ENCODE results near the gene CAPN13. TPM values are rescaled to one million over a fixed set of nuclear protein-coding genes. Genes with fewer than 3 reads are reported as not detected.
A peak's percentile ranks its signal among the peaks of the same experiment; 100 is the strongest.

Gene CAPN13
- total RNA-seq, 1 experiment from 2014 or later: not detected

DNA sequence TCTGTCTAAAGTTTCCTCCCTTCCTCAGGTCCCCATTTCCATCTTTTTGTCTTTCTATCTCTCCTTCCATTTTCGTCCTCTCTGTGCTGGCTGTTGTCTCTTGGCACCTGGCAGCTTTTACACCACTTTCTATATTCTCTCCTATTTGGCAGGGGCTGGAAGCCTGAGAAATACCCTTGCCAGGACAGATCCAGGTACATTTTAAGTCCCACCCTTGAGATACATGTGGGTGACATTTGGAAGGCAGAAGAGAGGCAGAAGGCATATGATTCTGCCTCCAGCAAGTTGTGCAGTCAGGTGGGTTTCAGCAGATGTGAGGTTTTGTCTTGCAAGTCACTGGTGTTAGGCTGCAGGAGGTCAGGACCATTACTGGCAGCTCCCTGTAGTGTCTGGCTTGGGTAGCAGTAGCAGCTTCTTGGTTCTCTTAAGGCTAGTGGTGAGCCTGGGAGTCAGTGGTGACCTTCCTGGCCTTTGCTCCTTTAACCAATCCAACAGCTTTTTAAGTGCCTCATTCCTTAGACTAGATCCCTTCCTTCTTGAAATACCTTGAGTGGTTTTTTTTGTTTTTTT is 90.1 kb downstream of the CAPN13 start:
- in situ Hi-C loops (cut with HindIII; ENCODE audit: low pct_unique_long_range_greater_than_20kb, low sequenced_read_pairs): no loop called here
- no peak for DNase-seq (ENCODE audit: low read depth, low spot score)

DNA sequence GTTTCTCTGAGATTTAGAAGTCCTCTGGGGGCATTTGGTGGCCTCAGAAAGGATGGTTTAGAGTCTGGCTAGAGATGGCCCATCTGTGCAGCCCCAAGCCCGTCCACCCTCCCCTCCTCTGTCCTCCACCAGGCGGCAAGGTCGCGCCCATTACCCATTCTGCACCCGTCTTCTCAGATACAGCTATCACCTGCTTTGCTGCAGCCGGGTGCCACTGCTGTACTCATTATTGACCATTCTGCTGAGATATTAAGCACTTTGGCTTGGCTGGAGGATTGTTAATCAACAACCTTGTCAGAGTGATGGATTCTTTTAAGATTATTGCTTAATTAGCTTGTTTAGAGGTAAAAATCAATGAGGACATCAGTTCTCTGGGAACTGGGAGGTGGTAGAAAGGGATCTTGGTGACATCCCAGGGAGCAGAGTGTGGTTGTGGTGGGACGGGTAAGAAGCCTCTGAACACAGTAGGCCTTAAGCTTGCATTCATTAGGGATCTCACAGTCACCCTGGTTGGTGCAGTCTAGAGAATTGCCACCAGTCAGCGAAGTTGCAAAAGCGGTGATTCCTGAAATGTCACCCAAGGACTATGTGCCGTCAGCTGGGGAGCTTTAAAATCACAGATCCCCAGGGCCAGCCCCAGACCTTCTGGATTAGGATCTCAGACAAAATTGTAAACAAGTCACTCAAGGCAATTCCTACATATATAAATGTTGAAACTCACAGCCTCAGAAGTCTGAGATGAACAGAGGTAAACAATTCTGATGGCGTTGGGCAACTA is 90.9 kb downstream of the CAPN13 start:
- in situ Hi-C loops (cut with HindIII; ENCODE audit: low pct_unique_long_range_greater_than_20kb, low sequenced_read_pairs): no loop called here
- no peak for DNase-seq (ENCODE audit: low read depth, low spot score)

DNA sequence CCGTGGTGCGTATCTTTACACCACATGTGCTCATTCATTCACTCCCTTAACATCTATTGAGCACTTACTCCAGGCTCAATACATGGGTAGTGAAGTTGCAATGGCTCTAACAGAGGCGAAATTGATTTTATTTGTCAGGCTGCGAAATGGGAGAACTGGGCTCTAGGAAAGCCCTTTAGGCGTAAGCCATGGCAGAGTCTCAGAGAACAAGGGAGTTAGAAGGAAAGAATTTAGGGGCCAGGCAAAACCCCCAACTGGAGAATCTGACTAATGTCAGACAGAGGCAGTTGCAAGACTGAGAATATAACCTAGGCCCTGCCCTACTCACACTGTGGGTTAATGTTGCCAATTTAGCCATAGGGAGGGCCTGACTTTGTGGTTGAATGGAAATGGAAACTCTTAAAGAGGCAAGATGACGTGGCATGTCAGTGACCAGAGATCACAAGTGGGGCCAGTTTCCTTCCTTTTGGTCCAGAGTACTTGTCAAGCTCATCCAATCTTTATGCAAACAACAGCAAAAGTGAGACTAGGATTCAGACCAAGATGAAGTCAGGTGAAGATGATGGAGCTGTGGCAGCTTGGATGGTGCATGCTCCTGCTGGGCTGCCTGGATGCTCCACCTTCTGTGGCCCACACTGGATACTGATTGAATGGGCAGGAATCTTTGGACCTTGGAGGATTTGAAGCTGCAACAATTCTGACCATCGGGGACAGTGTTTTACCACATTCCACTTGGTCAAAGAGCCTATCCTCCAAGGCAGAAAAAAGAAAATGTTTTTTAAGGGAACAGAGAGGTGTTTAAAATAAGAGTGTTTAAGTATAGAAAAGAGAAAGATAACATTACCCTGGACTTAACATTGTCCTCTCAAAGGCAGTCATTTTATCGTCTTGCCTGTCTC is 92.2 kb downstream of the CAPN13 start:
- in situ Hi-C loops (cut with HindIII; ENCODE audit: low pct_unique_long_range_greater_than_20kb, low sequenced_read_pairs): no loop called here
- DNase-seq (ENCODE audit: low read depth, low spot score): no peak

DNA sequence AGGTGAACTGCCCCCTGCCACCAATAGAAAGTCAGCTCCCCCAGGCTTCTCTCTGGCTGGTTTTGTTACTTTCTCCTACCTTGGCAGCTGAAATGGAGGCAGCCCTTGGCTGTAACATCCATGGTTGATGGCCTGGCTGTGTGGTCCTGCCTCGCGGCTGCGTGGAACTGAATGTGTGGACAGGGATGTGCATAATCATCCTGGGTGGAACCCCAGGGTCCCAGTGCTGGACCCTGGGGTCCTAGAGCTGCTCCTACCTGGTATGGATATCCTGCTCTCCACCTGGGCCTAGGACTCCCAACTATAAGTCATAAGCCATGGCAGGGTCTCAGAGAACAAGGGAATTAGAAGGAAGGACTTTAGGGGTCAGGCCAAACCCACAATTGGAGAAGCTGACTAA is 93.5 kb downstream of the CAPN13 start:
- in situ Hi-C loops (cut with HindIII; ENCODE audit: low pct_unique_long_range_greater_than_20kb, low sequenced_read_pairs): no loop called here
- DNase-seq (ENCODE audit: low read depth, low spot score): no peak

DNA sequence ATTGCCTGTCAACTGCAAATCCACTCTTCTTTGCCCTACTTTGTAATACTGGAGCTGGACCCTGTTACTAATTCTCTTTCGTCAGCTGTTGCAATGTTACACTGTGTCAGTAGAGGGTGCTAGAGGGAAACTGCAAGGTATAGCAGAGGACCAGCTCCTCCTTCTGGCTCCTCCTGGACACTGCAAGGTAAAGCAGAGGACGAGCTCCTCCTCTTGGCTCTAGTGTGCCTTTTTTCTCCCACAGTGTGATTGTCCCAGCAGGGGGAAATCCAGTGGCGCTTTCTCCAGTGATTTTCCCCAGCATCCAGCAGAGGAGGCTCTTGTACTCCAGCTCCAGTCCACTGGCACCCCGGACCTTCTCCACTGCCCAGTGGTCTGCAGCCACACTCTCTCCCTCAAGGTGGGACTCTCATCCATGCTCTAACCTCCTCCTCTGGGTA is 95.6 kb downstream of the CAPN13 start:
- in situ Hi-C loops (cut with HindIII; ENCODE audit: low pct_unique_long_range_greater_than_20kb, low sequenced_read_pairs): no loop called here
- peak; percentile 97 for DNase-seq (ENCODE audit: low read depth, low spot score)

DNA sequence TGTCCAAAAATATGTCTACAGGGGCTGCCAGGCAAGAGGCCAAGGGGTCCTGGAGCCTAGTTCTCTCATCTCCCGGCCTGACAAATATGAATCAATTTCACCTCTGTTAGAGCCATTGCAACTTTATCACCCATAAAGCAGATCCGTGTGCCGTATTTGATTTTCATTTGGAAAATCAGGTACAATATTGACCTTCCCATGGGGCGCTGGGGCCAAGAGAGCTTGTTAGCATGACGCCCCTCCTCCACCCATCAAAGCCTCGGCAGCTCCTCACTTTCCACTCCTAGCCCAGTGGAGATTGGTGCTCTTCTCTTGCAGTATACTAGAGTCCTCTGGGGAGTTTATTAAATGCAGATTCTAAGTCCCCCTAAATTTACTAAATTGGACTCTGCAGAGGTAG is 96.8 kb downstream of the CAPN13 start:
- in situ Hi-C loops (cut with HindIII; ENCODE audit: low pct_unique_long_range_greater_than_20kb, low sequenced_read_pairs): no loop called here
- DNase-seq (ENCODE audit: low read depth, low spot score): no peak

DNA sequence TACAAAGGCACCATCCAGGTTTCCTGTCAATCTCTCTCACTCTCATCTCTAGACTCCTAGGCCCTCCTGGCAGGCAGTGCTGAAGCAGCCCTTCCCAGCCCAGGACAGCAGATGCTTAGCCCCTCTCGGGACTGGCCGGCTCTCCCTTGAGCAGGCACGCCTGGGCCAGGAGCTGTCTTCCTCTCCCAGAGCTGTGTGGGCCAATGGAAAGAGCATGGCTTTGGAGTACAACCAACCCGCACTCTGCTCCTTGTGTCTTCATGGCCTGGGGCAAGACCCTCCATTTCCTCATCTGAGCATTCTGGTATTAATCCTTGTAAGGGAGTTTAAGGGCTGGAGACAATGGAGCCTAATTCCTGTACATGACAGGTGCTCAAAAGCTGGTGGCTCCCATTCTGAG is 97.2 kb downstream of the CAPN13 start:
- in situ Hi-C loops (cut with HindIII; ENCODE audit: low pct_unique_long_range_greater_than_20kb, low sequenced_read_pairs): no loop called here
- DNase-seq (ENCODE audit: low read depth, low spot score): no peak

DNA sequence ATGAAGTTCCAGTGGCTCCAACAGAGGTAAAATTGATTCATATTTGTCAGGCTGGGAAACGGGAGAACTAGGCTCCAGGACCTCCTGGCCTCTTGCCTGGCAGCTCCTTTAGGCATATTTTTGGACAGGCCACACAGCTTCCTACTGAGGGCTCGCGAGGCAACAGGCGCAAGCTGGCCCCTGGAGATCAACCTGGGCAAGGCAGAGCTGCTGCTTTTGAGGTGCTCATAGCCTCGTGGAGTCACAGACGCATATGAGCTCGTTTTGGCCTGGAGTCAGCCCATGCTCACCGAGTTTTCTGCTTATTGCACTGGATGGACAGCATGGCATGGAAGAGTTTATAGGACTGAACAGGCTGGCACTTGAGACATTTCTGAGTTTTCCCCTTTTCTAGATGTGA is 97.7 kb downstream of the CAPN13 start:
- DNase-seq (ENCODE audit: low read depth, low spot score): no peak
- in situ Hi-C loops (cut with HindIII; ENCODE audit: low pct_unique_long_range_greater_than_20kb, low sequenced_read_pairs): no loop called here

DNA sequence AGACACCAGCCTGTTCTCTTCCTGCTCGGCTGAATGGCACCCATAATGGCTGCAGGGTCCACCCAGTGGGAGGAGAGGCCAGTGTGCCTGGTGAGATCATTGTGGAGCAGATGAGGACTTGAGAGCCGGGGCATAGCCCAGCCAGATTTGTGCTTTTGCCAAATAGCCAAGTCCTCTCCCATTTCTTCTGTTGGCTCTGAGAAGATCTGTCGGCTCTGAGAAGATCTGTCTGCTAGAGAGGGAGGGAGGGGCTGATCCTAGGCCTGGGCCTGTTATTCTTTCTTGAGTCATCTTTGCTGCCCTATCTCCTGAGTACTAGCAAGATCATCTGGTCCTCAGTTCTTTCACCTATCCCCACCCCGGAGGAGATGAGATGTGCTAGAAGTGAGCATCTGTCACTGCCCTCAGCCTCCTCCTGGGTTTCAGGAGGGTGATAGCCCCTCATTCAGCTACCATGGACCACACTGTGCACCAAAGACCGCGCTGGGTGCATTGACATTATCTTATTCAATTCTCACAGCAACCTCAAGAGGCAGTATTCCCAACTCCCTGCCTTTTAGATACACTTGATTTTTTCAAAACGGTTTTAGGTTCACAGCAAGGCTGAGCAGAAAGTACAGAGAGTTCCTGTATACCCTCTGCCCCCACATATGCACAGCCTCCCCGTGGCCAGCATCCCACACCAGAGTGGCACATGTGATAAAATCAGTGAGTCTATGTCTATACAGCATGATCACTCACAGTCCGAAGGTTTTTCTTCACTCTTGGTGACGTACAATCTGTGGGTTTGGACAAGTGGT is 98.6 kb downstream of the CAPN13 start:
- peak; percentile 53 for DNase-seq (ENCODE audit: low read depth, low spot score)
- in situ Hi-C loops (cut with HindIII; ENCODE audit: low pct_unique_long_range_greater_than_20kb, low sequenced_read_pairs): no loop called here

DNA sequence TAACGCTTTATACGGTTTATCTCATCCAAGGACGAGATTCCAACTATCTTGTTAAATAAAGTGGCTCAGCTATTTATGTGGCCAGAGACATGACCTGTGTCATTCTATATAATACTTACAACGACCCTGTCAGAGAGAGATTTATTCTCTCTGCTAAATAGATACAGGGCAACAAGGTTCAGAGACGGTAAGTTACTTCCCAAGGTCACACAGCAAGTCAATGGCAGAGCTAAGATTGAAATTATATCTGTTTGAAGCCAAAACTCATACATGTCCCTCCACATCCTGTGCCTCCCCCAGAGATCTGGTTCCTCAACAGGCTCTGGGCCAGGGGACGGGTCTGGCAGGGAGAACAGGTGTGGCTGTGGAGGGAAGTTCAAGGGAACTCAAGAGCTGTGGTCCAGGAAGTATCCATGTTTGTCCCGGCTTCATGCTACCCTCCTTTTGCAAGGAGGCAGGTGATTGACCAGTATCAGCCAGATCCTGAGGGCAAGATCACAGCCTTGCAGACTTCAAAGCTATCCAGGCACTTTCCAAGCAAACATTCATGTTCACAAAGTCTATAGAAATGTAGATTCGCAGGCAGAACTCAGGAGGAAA is 99.8 kb downstream of the CAPN13 start:
- in situ Hi-C loops (cut with HindIII; ENCODE audit: low pct_unique_long_range_greater_than_20kb, low sequenced_read_pairs): no loop called here
- DNase-seq (ENCODE audit: low read depth, low spot score): no peak

DNA sequence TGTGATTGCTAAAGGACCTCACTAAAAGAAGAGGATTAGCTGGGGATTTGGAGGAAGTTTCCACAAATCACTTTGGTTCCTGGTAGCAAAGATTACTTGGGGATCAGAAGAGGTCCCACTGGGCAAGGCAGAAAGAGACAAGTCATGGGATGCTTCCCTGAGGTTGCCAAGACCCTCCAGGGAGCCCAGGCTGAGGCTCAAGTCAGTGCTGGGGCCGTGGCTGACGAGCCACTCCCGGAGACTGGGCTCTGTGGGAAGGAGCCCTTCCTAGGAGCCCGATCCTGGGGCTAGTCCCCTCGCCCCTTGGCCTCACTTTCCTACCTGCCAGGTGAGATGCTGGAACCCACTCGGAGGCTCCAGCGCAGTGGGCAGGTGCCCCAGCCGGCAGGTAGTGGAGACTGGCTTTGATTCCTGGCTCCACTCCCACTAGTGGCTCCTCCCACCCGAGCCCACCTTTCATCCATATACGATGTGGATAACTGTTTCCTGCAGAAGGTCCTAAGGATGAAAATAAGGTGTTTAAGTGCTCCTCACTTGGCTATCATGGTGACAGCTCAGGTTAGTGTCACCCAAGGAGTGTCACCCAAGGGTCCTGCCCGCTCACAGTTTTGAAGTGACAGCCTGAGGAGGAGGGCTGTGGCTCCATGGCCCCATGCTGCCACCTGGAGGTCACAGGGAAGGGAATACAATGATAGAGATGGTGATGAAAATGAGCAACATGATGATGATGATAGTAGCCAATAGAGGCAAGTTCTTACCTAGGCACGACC is 100.5 kb downstream of the CAPN13 start:
- DNase-seq (ENCODE audit: low read depth, low spot score): peak; percentile 79
- in situ Hi-C loops (cut with HindIII; ENCODE audit: low pct_unique_long_range_greater_than_20kb, low sequenced_read_pairs): no loop called here

DNA sequence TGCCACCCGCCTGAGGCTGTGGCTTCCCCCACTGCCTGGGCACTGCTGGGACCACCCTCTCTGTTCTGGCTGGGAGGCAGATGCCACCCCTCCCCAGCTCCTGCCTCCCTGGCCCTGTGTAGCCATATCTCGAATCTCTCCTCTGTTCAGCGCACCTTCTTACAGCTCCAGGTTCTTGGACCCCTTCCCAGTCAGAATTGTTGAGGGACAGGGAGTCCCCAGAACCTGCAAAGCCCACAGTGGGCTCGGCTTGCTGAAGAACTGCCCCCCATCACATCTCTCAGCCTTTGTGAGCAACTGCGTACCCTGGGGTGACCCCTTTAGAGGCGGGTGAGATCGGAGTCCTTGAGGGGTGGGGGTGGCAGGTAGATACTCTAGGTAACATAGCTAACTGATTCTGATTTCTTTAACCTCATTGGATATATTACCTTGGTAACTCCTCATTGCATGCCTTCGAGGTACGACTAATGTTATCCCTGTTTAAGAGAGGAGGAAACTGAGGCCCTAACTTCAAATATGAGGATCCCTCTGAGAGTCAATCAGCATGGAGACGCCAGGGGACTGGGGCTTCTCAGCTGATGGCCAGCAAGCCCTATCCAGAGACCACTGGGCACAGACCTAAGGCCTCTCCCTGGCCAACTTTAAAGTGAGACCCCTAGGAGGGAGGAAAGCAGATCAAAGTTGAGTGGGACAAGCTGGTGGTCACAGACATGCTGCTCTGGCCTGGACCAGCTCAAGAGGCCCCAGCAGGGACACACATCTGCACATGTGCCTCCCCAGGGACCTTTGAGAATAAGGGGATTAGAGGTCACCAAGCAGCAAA is 101.3 kb downstream of the CAPN13 start:
- in situ Hi-C loops (cut with HindIII; ENCODE audit: low pct_unique_long_range_greater_than_20kb, low sequenced_read_pairs): no loop called here
- no peak for DNase-seq (ENCODE audit: low read depth, low spot score)

DNA sequence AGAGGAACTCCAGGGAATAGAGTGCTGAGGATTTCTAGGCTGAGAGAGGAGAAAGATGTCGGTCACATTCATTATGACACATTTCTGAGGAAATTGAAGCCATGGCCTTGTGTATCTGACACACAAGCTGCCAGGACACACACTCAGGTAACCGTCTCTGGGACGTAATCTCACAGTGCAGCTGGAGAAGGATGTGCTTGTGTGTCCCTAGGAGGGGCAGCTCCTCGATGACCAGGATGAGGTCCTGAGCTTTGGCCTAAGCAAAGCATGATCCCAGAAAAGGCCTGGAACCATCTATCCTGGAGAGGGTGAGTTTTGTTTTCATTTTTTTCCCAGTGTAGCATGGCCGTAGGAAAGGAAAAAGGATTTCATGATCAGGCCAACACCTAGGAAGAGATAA is 102.2 kb downstream of the CAPN13 start:
- in situ Hi-C loops (cut with HindIII; ENCODE audit: low pct_unique_long_range_greater_than_20kb, low sequenced_read_pairs): no loop called here
- DNase-seq (ENCODE audit: low read depth, low spot score): no peak

DNA sequence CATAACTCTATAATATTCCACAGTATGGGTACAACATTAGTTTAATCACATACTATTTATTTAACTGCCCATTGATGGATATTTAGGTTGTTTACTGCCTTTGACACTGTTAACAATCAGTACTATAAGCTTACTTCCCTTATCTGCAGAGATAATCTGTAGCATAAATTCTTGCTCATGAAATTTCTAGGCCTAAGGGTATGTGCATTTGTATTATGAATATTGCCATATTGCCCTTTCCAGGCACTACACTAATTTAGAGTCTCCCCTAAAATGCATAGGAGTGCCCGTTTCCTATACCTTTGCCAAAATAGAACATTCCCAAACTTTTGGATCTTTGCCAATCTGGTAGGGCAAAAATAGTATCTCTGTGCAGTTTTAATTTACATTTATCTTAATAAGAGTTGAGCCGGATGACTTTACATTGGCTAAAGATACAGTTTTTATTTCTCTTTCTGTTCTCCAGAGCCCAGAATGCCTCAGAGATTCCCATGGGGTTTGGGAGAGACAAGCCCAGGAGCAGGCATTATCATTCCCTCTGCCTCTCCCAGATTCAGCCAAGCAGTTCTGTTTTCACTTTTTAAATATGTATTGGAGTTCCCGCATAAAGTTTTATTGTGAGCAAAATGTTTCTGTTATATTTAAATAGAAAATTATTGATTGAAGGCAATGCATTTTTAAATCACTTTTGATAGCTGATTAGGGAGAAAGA is 102.8 kb downstream of the CAPN13 start:
- DNase-seq (ENCODE audit: low read depth, low spot score): no peak
- in situ Hi-C loops (cut with HindIII; ENCODE audit: low pct_unique_long_range_greater_than_20kb, low sequenced_read_pairs): no loop called here

DNA sequence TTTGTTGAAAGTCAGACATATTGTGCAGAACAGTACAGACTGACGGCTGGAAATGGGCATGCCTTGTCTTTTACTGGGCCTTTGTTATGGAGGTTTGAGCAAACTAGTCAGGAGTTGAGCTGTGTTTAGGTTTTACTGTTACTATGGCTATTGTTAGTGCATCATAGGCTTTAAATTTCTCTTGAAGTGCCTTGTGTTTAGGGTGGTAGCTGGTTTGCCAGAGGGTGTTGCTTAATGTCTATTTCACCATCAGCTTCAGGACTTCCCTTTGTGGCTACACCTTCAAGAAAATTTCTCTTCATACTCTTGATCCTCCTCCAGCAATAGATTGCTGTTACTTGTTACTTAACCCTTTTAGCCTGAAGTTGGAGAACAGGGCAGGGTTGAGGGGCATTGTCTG is 104.6 kb downstream of the CAPN13 start:
- in situ Hi-C loops (cut with HindIII; ENCODE audit: low pct_unique_long_range_greater_than_20kb, low sequenced_read_pairs): no loop called here
- DNase-seq (ENCODE audit: low read depth, low spot score): no peak
